GM18520 (cell line): ENCODE data around the gene CHST11.

Experiments used
- ATAC-seq: cut with Tn5 transposase; IDR thresholded peaks from one replicate; pipeline ENCODE4 v1.9.1; 2021; ENCODE audit not compliant: unreplicated experiment

The CHST11 gene

DNA sequence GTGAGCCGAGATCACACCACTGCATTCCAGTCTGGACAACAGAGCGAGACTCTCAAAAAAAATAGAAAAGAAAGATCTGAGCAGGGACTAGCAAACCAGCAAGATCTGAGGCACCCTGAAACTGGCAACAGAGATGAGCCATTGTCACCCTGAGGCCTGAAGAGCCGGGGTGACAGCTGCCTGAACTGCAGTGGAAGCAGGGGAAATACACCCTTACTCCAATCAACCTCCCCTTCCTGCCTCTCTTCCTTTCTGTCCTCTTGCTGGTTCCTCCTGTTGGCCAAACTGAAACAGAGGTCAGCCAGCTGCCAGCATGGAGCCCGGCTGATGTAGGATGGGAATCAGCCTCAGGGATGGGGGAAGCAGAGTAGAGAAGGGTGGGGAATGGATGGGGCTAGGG lies 192.0 kb downstream of the CHST11 start:
- no peak for ATAC-seq

DNA sequence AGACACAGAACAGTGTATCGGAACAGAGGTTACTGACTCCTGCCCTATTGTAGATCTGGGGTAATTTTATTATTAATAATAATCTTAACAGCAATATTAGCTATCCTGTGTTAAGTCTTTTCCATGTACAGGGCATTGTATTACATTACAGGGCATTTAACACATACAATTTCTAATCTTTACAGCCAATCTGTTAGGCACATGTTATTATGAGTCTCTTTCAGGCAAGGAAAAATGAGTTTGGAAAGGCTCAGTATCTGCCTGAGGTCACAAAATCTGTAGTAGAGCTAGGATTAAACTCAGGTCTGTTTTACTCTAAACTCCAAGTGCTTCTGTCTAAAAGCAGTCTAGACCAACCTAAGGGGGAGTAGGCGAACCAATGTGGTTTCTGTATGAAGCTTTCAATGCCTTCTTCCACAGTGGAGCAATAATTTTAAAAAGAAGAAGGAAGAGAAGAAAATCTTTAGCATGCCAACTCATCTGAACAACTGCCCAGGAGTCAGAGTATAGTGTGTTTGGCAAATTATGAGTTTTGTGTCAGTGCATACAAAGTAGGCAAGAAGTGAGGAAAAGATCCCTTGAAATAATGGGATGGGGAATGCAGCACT lies 192.6 kb downstream of the CHST11 start:
- ATAC-seq = no peak

DNA sequence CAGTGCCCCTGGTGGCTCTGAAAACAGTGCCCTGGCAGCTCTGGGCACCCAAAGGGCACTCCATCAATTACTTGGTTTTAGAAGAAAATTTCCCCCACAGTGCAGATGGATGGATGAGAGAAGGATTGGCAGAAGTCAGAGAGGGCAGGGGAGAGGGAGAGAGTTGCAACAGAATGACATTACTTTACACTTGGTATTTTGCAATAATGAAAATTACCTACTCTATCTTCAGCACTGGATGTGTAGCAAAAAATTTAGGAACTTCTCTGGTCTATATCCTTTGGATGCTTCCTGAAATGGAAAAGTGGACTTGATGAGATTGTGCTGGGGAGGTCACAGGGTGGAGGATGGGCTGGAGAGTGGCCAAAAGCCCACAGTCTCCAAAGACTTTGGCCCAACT lies 193.2 kb downstream of the CHST11 start:
- no peak for ATAC-seq

DNA sequence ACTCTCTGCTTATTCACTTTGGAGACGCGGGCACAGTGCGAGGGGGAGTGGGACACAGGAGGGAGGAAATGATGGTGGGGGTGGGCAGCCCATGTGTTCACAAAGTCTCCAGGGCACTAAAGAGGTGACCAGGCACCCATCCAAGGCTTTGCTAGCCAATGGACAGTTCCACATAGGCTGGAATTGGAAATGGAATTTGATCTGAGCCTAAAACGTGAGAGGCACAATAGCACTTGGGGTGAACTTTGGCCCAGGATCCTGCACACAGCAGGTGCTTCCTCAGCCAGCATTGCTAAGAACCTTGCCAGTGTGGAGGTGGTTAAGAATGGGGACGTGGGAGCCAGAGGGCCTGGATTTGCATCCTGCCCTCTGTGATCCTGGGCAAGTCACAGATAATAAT lies 193.8 kb downstream of the CHST11 start:
- ATAC-seq = no peak

DNA sequence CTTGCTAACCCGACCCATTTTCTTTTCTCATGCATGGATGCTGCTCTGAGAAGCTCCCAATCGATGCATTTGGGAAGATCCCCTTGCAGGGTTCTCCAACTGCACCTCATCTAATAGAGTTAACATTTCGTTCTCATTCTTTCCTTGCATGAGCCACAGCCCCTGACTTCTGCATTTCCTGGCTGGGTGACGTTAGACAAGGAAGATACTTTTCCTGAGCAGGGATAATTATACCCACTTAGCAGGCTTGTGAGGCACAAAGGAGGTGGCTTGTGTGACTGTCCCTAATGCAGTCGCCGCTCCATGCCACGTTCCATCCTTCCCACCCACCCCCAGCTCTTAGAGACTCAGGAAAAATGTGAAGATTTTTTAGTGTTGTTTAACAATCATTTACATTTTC lies 195.1 kb downstream of the CHST11 start:
- no peak for ATAC-seq

DNA sequence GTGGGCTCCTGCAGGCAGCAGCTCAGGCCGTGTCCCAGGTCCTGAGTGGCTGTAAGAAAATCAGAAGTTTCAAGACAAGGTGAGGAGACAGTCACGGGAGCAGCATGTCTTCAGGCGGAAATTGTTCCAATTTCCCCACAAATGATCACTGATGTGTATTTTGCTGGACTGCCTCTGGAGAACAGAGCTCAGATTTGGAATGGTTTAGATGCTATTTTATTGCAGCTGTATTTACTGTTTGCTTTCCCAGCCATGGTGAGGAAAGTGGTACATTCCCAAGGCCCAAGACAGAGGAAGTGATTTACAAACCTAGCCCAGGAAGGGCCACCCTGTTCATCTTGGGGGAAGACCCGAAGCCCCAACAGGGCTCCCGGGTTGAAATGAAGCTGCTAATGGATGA lies 195.6 kb downstream of the CHST11 start:
- ATAC-seq = no peak

DNA sequence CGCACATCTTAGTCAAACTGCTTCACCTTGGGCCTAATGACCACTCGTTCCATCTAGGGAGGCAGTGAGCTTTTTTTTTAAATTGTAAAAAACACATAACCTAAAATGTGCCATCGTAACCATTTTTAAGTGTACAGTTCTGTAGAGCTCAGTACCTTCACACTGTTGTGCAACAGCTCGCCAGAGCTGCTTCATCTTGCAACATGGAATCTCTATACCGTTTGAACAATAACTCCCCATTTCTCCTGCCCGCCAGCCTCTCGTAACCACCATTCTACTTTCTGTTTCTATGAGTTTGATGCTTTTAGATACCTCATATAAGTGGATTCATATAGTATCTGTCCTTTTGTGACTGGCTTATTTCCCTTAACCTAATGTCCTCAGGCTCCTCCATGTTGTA lies 196.2 kb downstream of the CHST11 start:
- ATAC-seq = no peak

DNA sequence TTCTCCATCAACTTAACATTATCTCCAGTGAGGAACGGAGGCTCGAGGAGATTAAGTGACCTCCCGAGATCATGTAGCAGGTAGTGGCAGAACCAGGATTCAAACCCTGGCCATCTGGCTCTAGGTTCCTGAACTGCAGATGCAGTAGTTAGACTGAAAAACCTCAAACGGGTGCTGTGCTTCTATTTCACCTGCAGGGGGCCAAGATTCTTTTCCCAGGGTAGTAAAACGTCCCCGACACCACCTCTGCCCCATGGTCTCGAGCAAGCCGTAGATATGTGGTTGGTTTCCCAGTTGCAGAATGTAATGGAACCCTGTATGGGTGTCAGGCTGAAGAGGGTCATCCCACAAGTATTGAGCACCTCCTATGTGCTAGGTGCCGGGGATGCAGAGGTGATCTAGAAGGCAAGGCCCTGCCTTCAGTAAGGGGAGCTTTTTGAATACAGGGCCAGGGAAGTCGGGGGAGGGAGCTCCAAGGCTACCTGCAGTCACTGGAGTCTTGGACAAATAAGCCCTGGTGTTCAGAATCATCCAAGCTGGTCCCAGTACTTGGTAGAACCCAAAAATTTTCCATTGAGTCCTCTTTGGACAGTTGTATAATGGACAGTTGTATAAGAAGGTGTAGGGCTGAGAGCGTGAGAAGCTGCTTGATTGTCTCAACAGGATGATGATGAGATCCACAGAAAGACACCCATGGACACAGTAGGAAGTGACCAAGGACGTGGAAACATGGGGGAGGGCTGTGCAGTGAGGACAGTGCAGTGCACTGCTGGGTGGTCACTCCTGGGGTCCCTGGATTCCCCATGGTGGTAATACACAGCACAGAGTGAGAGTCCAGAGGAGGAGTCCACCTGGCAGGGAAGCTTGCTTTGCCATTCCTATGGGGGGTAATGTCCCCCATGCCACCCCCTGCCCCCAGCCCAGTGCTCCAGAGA lies 197.2 kb downstream of the CHST11 start:
- no peak for ATAC-seq

DNA sequence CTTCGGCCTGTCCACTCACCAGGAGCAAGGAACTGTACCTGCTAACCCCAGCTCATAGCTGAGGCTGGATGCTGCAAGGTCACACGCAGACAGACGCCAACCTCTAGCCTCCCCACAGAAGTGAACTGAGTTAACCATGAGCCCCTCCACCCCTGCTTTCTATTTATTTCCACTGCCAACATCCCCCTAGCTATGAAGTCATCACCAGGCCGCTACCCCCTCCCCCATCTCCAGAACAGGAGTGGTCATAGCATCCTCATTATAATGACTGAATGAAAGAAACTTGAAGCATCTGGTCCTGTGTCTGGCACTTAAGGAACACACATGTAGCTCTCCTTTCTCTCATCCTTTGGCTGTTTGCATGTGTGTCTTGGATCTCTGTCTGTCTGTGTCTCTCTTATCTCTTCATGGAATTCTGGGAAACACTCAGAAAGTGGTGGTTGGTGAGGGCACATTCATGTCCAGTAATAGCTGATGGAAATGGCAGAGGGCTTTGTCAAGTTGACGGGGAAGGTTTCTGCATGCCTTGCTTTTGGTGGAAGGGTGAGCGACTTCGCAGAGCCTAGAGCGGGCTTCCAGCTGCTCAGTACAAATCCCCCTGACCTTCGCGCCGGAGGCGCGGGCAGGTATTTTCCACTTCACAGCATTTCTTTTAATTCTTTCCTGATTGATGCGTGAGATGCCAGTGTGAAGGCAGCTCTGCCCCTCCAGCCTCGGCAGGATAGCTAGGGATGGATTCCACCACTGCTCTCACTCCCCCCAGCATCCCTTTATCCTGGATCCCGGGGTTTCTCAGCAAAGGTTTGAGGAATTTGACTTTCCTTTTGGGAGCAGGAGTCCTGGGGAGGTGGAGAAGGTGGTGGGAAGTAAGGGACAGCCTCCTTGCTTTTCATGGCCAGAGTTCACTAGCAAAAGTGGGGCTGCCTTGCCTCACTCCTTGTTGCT lies 198.2 kb downstream of the CHST11 start:
- no peak for ATAC-seq

DNA sequence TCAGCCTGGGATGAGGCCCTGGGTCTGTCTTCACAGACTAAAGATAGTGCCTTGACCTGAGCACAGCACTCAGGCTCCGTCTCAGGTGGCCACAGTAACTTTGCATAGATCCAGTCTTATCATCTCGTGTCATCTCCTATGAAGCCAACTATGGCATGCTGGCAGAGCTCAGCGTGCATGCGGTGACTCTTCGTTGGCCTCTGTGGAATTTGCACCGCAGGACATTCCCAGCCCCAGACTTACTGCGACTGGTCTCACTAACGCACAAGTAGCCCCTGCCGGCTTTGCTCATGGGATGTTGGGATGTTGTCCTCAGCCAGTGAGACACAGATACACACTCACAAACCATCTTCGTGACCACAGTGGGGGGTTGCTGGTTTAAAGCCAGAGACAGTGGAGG lies 199.6 kb downstream of the CHST11 start:
- ATAC-seq = no peak

DNA sequence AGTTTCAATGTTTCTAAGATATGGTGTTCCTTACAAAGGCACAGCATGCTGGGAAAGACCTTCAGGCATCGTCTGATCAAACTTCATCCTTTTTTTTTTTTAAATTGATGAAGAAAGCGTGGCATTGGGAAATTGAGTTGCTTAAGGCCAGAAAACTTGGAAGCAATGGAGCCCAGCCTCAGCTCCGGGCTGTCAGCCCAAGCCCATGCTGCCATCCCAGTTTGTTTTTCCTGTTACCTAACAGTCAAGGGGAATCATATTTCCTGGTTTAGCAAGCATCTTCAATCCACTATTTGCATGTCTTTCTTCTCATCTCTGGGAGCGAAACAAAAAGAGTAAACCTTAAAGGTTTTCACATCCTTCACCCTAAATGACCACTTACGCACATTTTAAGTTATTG lies 200.2 kb downstream of the CHST11 start:
- no peak for ATAC-seq

DNA sequence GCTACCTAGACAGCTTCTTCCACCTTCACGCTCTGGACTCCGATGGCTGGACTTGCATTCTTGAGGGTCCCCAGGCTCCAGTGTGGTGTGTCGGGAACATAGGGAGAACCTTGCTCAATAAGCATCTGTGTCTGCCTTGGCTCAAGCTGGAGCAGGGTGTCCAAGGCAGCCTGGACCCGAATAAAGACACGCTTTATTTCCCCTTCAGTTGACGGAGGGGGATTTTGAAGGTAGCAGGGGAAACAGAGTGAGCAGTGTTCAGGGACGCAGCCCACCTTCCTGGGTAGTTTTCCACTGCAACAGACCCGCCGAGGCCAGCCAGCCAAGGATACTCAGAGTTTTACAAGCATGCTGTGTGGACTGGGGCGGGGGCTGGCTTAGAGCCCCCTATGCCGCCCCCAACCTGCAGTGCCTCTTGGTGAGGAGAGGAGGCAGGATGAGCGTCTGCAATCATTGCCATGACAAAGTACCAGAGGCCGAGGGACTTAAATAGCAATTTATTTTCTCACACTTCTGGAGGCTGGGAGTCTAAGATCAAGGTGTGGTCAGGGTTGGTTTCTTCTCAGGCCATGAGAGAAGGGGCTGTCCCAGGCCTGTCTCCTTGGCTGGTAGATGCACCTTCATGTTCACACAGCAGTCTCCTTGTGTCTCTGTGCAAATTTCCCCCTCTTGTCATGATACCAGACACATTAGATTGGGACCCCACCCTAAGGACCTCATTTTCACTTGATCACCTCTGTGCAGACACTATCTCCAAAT lies 201.2 kb downstream of the CHST11 start:
- ATAC-seq = peak; percentile 58

DNA sequence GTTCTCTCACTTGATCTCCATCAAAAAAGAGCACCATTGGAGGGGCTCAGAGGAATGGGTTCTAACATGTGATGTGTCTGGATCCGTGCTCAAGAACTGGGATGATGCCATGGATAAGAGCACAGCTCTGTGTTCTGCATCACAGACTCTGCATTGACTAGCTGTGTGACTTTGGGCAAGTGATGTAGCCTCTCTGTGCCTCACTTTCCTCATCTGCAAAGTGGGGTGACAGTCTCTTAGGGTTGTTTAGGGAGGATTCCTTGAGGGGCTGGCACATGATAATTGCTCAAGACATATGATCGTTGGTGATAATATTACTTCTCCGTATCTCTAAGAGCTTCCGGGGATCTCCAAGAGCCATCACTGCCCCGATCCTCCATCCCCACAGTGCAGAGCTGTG lies 202.3 kb downstream of the CHST11 start:
- no peak for ATAC-seq

DNA sequence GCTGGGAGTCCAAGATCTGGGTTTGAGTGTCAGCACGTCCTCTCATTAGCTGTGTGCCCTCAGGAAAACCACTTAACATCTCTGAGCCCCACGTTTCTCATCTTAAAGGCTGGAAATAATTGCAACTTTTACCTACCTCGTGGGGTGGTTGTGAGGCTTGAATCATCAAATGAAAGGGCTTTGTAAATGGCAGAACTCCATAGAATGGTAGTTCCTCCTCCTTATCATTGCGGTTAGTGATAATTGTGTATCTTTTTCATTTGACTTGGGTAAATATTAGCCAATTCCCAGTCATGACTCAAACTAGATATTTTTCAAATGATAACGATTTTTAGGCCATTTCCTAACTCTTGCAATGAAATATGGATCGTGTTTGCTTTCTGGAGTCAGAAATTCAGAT lies 205.5 kb downstream of the CHST11 start:
- ATAC-seq = no peak

DNA sequence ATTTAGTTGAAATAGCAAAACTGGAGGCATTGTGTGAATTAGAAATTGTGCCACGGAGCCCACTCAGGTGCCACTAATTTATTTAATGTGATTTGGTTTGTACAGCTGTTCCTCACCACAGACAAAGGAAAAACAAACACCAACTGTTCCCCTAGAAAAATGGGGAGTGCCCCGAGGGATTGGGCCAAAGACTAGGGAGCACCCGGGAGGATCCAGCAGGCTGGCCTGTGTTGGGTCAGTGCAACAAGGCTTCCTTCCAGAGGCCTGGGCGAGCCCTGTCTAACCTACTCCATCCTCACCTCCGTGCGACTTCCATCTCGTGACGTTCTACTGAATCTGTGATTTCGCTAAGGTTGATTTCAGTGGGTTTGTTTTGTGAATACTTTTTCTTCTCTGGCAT lies 206.2 kb downstream of the CHST11 start:
- ATAC-seq = no peak

DNA sequence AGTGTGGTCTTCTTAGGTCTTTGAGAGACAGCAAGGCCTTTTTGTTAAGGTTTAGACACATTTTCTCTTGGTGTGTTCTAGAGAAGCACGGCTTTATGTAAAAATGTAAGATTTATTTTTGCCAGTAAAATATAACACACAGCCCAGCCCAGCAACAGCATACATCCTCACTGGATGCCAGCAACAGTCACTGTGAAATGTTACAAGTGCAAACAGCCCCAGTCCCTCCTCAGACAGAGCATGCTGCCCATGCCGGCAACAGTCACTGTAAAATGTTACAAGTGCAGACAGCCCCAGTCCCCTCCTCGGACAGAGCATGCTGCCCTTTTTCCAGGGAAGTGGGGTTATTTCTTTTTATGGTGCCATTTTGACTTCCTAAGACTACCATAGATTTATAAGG lies 207.6 kb downstream of the CHST11 start:
- ATAC-seq = no peak

DNA sequence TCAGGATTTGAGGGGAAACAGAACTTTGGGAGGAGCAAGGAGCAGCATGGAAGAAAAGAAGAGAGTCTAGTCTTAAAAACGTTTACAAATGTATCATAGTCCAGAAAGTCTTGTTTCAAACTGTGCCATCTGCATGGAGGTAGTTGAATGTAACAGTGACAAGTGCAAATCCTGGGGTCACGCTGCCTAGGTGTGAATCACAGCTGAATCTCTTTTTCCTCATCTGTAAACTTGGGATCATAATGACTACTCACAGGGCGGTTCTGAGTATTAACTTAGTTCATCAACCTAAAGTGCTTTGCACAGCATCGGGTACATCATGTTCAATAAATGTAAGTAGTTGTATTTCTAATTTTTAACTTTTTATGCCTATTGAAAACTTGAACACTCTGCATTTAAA lies 208.5 kb downstream of the CHST11 start:
- ATAC-seq = no peak

DNA sequence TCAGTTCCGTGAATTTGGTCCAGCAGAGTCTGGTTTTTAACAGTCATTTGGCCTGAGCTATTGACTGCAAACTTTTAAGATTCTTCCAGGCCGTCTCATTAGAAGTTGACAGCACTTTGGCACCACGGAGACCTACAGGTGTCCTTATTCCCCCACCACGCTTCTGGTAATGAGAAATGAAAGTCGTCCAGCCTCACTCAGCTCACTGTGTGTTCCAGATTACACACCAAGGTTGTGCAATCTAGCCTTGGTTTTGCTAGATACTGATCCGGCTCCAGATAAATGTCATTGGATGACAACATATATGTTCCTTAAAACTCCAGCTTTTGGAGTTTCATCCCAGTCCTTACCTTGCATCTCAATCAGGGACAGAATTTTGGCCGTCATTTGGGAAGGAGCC lies 210.4 kb downstream of the CHST11 start:
- ATAC-seq = no peak

DNA sequence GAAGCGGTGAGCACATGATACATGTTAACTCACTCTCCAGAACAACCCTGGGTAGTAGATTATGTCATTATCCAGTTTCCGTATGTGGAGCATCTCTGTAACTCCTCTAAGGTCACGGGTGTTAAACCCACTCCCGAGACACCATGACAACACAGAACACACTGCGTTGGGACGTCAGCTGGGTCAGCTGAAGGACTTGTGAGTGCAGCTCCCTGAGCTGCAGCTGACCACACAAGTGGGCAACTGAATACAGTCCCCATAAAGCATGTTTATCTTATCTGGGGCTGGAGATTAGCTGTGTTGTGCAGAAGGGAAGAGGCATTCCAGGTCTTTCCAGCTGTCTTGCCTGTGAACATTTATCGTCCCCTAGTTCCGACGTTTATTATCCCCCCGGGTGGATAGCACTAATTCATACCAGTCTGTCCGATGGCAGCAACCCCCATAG lies 211.5 kb downstream of the CHST11 start:
- no peak for ATAC-seq

DNA sequence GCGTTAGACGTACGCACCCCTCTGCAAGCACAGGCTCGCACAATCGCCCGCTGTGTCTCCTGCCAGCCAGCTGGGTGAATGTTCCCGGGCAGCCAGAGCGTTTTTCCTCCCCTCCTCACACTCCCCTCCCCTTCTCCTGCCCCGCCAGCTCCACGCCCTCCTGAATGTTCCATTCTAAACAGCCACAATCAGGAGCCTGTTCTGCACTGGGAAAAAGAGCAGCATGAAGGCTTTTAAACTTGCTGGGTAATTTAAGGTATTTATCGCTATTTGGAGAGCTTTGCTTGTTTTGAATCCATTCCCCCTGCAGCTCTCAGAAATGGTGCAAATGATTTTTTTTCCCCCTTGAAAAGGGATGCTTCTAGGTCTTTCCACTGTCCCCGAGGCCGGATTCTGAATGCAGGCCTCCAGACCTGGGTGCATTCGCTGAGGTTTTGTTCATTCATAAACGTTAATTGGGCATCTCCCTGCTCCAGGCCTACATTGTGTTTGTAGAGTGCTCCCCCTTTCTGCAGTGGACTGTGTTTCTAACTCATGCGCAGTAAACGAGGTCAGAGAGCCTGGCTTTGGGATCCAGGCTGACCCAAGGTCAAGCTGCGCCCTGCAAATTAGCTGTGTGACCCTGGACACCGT lies 212.5 kb downstream of the CHST11 start:
- ATAC-seq = no peak
